ENCODE data around the gene CDS2. TPM values are rescaled to one million over a fixed set of nuclear protein-coding genes. Genes with fewer than 3 reads are reported as not detected.

Gene CDS2
- total and polyA plus RNA-seq, 2 of the 13 experiments (the other 11 are each of a cell fraction or from before 2014, with no cell fraction given), result 81.3 to 153 TPM

DNA sequence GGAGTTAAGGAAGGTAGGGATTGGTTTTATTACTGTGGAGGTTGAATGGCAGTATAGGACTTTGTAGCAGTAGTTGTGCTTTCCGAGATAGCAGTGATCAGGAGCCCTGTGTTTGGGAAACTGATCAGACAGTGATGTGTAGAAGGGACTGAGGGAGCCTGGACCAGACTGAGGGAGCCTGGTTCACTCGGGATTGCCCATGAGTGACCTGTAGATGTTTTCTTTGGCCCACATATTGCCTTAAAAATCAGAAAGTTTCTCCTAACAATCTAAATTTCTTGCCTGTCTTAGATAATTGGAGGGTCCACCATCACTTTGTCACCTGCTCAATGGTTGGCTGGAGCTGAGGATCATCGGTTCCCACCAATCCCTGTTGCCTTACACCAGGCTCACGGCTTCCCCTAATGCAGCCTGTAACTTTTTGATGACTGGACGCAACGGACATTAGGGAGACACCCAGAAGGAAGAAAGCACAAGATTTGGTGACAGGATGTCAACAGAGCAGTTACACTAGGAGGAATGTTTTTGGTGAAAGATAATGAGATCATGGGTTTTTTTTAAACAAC is 1.1 kb downstream of the CDS2 start (continued):
- TF ChIP-seq, protein P1, sequence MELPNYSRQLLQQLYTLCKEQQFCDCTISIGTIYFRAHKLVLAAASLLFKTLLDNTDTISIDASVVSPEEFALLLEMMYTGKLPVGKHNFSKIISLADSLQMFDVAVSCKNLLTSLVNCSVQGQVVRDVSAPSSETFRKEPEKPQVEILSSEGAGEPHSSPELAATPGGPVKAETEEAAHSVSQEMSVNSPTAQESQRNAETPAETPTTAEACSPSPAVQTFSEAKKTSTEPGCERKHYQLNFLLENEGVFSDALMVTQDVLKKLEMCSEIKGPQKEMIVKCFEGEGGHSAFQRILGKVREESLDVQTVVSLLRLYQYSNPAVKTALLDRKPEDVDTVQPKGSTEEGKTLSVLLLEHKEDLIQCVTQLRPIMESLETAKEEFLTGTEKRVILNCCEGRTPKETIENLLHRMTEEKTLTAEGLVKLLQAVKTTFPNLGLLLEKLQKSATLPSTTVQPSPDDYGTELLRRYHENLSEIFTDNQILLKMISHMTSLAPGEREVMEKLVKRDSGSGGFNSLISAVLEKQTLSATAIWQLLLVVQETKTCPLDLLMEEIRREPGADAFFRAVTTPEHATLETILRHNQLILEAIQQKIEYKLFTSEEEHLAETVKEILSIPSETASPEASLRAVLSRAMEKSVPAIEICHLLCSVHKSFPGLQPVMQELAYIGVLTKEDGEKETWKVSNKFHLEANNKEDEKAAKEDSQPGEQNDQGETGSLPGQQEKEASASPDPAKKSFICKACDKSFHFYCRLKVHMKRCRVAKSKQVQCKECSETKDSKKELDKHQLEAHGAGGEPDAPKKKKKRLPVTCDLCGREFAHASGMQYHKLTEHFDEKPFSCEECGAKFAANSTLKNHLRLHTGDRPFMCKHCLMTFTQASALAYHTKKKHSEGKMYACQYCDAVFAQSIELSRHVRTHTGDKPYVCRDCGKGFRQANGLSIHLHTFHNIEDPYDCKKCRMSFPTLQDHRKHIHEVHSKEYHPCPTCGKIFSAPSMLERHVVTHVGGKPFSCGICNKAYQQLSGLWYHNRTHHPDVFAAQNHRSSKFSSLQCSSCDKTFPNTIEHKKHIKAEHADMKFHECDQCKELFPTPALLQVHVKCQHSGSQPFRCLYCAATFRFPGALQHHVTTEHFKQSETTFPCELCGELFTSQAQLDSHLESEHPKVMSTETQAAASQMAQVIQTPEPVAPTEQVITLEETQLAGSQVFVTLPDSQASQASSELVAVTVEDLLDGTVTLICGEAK (IDR thresholded peaks at IDR 0.05), result no peak
- TF ChIP-seq, protein P1 (CRISPR knock-in tag; IDR thresholded peaks at IDR 0.05), result peak; percentile 46; the same call in 1 of the 2 replicates
- TF ChIP-seq, protein P2, sequence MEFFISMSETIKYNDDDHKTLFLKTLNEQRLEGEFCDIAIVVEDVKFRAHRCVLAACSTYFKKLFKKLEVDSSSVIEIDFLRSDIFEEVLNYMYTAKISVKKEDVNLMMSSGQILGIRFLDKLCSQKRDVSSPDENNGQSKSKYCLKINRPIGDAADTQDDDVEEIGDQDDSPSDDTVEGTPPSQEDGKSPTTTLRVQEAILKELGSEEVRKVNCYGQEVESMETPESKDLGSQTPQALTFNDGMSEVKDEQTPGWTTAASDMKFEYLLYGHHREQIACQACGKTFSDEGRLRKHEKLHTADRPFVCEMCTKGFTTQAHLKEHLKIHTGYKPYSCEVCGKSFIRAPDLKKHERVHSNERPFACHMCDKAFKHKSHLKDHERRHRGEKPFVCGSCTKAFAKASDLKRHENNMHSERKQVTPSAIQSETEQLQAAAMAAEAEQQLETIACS (CRISPR knock-in tag; IDR thresholded peaks at IDR 0.05), result peak; percentile 33; the same call in 1 of the 2 replicates
- peak; percentile 41; the same call in 1 of the 2 replicates for TF ChIP-seq JUNB (CRISPR knock-in tag; IDR thresholded peaks at IDR 0.05; ENCODE audit: borderline replicate concordance)
- TF ChIP-seq SOX6 (IDR thresholded peaks at IDR 0.05), result no peak
- no peak for TF ChIP-seq SOX6 (CRISPR knock-in tag; IDR thresholded peaks at IDR 0.05)
- TF ChIP-seq FOXK2 (IDR thresholded peaks at IDR 0.05), result 0 out of 2 replicates have a peak, but pooled peaks have one; percentile 33
- TF ChIP-seq, protein P3, sequence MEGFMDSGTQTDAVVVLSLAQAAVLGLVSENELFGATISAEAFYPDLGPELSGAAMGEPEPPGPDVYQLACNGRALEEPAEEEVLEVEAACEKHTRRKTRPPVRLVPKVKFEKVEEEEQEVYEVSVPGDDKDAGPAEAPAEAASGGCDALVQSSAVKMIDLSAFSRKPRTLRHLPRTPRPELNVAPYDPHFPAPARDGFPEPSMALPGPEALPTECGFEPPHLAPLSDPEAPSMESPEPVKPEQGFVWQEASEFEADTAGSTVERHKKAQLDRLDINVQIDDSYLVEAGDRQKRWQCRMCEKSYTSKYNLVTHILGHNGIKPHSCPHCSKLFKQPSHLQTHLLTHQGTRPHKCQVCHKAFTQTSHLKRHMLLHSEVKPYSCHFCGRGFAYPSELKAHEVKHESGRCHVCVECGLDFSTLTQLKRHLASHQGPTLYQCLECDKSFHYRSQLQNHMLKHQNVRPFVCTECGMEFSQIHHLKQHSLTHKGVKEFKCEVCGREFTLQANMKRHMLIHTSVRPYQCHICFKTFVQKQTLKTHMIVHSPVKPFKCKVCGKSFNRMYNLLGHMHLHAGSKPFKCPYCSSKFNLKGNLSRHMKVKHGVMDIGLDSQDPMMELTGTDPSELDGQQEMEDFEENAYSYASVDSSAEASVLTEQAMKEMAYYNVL (CRISPR knock-in tag; IDR thresholded peaks at IDR 0.05; ENCODE audit: borderline replicate concordance), result peak; percentile 14; the same call in 1 of the 2 replicates
- TF ChIP-seq ELF3 (CRISPR knock-in tag; IDR thresholded peaks at IDR 0.05), result no peak
- TF ChIP-seq, protein P4, sequence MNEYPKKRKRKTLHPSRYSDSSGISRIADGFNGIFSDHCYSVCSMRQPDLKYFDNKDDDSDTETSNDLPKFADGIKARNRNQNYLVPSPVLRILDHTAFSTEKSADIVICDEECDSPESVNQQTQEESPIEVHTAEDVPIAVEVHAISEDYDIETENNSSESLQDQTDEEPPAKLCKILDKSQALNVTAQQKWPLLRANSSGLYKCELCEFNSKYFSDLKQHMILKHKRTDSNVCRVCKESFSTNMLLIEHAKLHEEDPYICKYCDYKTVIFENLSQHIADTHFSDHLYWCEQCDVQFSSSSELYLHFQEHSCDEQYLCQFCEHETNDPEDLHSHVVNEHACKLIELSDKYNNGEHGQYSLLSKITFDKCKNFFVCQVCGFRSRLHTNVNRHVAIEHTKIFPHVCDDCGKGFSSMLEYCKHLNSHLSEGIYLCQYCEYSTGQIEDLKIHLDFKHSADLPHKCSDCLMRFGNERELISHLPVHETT (CRISPR knock-in tag; conservative IDR thresholded peaks at IDR 0.05), result 0 out of 2 replicates have a peak, but pooled peaks have one; percentile 1
- peak; percentile 39; the same call in 1 of the 2 replicates for TF ChIP-seq SALL2 (CRISPR knock-in tag; IDR thresholded peaks at IDR 0.05)
- TF ChIP-seq MEIS1 (CRISPR knock-in tag; IDR thresholded peaks at IDR 0.05; ENCODE audit: borderline replicate concordance), result 0 out of 2 replicates have a peak, but pooled peaks have one; percentile 0

Measured in HepG2 (cell line).